ENCODE measurements around the gene BIN1.

GRCh38 chr2:127040169-127040568 lies 66.8 kb downstream of the BIN1 start:
- TF ChIP-seq CTCF (IDR thresholded peaks at IDR 0.05) (no peak), POLR2A (IDR thresholded peaks at IDR 0.05) (no peak)

Measured in thyroid gland (tissue), 4 donors.